Adrenal gland (tissue), 12 donors: Measurements from ENCODE around the gene CREB5. TPM values are rescaled to one million over a fixed set of nuclear protein-coding genes. Genes with fewer than 3 reads are reported as not detected.

Source experiments
- DNase-seq, 7 donors: peaks; one replicate each; pipeline ENCODE4 v3.0.0-alpha.2; 2019 to 2020
- H3K27ac ChIP-seq, 5 donors: fragments of 200-600 bp; sonication (generic) in 4 of 5; 1 replicate in 3 of 5; 2 replicates in 2 of 5; pipeline versions ENCODE4 v1.5.1 to v1.8.0; 2016 to 2020; ENCODE audit warnings: mild to moderate bottlenecking in 1 of 5
- H3K27me3 ChIP-seq: fragments of 200-600 bp; 2 replicates; pipeline ENCODE4 v1.8.0; 2021
- H3K36me3 ChIP-seq, 2 donors: fragments of 200-600 bp; replicated peaks in 1 of 2; 1 replicate in 1 of 2; 2 replicates in 1 of 2; pipeline versions ENCODE4 v1.5.1 to v1.8.0; 2018 to 2022
- H3K4me1 ChIP-seq, 2 donors: fragments of 200-600 bp; replicated peaks in 1 of 2; 1 replicate in 1 of 2; 2 replicates in 1 of 2; pipeline versions ENCODE4 v1.5.1 to v1.8.0; 2018 to 2021
- H3K4me3 ChIP-seq, 4 donors: fragments of 200-600 bp; sonication (generic) in 3 of 4; one replicate each; pipeline ENCODE4 v1.5.1; 2016 to 2018
- H3K9me3 ChIP-seq, 3 donors: fragments of 200-600 bp; sonication (generic) in 1 of 3; replicated peaks in 1 of 3; 1 replicate in 2 of 3; 2 replicates in 1 of 3; pipeline versions ENCODE4 v1.5.1 to v1.8.0; 2016 to 2021
- CTCF ChIP-seq, 6 experiments: fragments of 450-650 bp in 4 of 6; fragments of 200-600 bp in 2 of 6; sonication (generic) in 1 of 6; IDR thresholded peaks; 1 replicate in 5 of 6; 2 replicates in 1 of 6; pipeline versions ENCODE4 v1.5.1 to v1.8.0; 2016 to 2021; ENCODE audit warnings: antibody characterized with exemption in 6 of 6, mild to moderate bottlenecking in 2 of 6, moderate library complexity in 1 of 6
- POLR2A ChIP-seq, 2 donors: fragments of 450-650 bp; IDR thresholded peaks; one replicate each; pipeline ENCODE4 v1.6.1; 2017; ENCODE audit warnings: antibody characterized with exemption in 2 of 2, mild to moderate bottlenecking in 2 of 2, moderate library complexity in 1 of 2
- WGBS, 4 donors: extraction: QIAGEN DNeasy Blood & Tissue Kit in 2 of 4; methylation state at CpG; one replicate each; pipeline versions ENCODE4 v1.1.5 to v1.1.7; 2013 to 2017; 5-methylcytosine and 5-hydroxymethylcytosine counted together
- intact Hi-C, 2 donors: fragments of 100-400 bp; cut with DNase I; formaldehyde crosslinking; loops; one replicate each; pipeline versions ENCODE4 v1.14.1 to v1.15.0; 2022 to 2023
- polyA plus RNA-seq, 3 donors: library from polyadenylated mRNA; stranded (reverse); fragments of 200-250 nt in 2 of 3; fragments of 350-450 nt in 1 of 3; fragmentation: Illumina TruSeq in 1 of 3; extraction: RNeasy Lipid Tissue Mini Kit (QIAGEN cat#74804) in 1 of 3; gene quantifications; one replicate each; pipeline ENCODE4 v1.2.3, GENCODE V29; 2013 to 2014
- total RNA-seq, 9 donors: library from RNA; depleted of rRNA in 4 of 9; stranded (reverse); fragments of >200 nt in 4 of 9; fragments of 120-200 nt in 1 of 9; fragmentation: NEBNext Ultra II Directional in 1 of 9; extraction: Animal tissue kit (Norgen Biotek cat#: 25700) in 1 of 9; gene quantifications; one replicate each; pipeline versions ENCODE4 v1.1.0 to v1.2.4, GENCODE V29; 2013 to 2023
- donor health status: healthy with polysubstance abuse.
- donor health status: Bipolar disorder and iron deficiency.
- donor health status: DM: yes; HTN: yes; CAD: no.
- donor health status: DM: no; HTN: no; CAD: no.
- donor health status: DM: no; HTN: no; CAD: no.
- donor health status: DM: yes; HTN: yes; CAD: no.

The CREB5 gene
- total and polyA plus RNA-seq, 12 donors: 0.69 to 5.4 (median 1.3) TPM

GRCh38 chr7:28592861-28593260 lies 180.5 kb downstream of the CREB5 start:
- TF ChIP-seq CTCF (IDR thresholded peaks at IDR 0.05): no peak
- TF ChIP-seq POLR2A (IDR thresholded peaks at IDR 0.05): no peak
- no peak overlapping the region for H3K4me3 ChIP-seq
- 84 to 97% (median 91%) methylated on average over 3 of the region's 3 CpGs for WGBS, 4 donors
- DNase-seq: no peak
- no peaks in the 10 kb centered on the region for H3K36me3 ChIP-seq
- H3K9me3 ChIP-seq: no peaks in the 10 kb centered on the region
- no peak overlapping the region for H3K27ac ChIP-seq
- H3K4me1 ChIP-seq: no peaks in the 10 kb centered on the region
- intact Hi-C loops: no loop called here
- no peaks in the 10 kb centered on the region for H3K27me3 ChIP-seq

GRCh38 chr7:28595076-28595475 lies 182.8 kb downstream of the CREB5 start:
- intact Hi-C loops: no loop called here
- 79 to 88% (median 84%) methylated on average over 4 of the region's 4 CpGs for WGBS, 4 donors
- Histone ChIP-seq H3K4me3 (no peak overlapping the region), H3K9me3 (no peaks in the 10 kb centered on the region), H3K27me3 (no peaks in the 10 kb centered on the region), H3K36me3 (no peaks in the 10 kb centered on the region), H3K27ac (no peak overlapping the region), H3K4me1 (no peaks in the 10 kb centered on the region)
- TF ChIP-seq CTCF (IDR thresholded peaks at IDR 0.05) (no peak), POLR2A (IDR thresholded peaks at IDR 0.05) (no peak)
- no peak for DNase-seq

GRCh38 chr7:28595801-28596200 lies 183.5 kb downstream of the CREB5 start:
- no peak overlapping the region for H3K27ac ChIP-seq
- DNase-seq: no peak
- no peaks in the 10 kb centered on the region for H3K36me3 ChIP-seq
- no peak overlapping the region for H3K4me3 ChIP-seq
- no peaks in the 10 kb centered on the region for H3K4me1 ChIP-seq
- no peaks in the 10 kb centered on the region for H3K27me3 ChIP-seq
- TF ChIP-seq POLR2A (IDR thresholded peaks at IDR 0.05): no peak
- TF ChIP-seq CTCF (IDR thresholded peaks at IDR 0.05): no peak
- intact Hi-C loops: no loop called here
- H3K9me3 ChIP-seq: no peaks in the 10 kb centered on the region
- 69 to 93% (median 88%) methylated on average over 3 of the region's 3 CpGs for WGBS, 4 donors

- Histone ChIP-seq H3K4me3 (no peak overlapping the region), H3K9me3 (no peaks in the 10 kb centered on the region), H3K4me1 (no peaks in the 10 kb centered on the region), H3K36me3 (no peaks in the 10 kb centered on the region), H3K27ac (no peak overlapping the region), H3K27me3 (peaks cover 2% of the 10 kb centered on the region)
- DNase-seq: no peak
- intact Hi-C loops: no loop called here
- 70 to 86% (median 85%) methylated on average over 2 of the region's 2 CpGs for WGBS, 4 donors
- TF ChIP-seq CTCF (IDR thresholded peaks at IDR 0.05): no peak
- no peak for TF ChIP-seq POLR2A (IDR thresholded peaks at IDR 0.05)
Observed at GRCh38 chr7:28596245-28596935, 184.1 kb downstream of the CREB5 start.
